ENCODE data around the gene PGAP1. TPM values are rescaled to one million over a fixed set of nuclear protein-coding genes. Genes with fewer than 3 reads are reported as not detected.
A peak's percentile ranks its signal among the peaks of the same experiment; 100 is the strongest.

Gene PGAP1
- total and polyA plus RNA-seq, 2 of the 8 experiments (the other 6 are each of a cell fraction or from before 2014, with no cell fraction given) = 8.3 to 24.1 TPM

DNA sequence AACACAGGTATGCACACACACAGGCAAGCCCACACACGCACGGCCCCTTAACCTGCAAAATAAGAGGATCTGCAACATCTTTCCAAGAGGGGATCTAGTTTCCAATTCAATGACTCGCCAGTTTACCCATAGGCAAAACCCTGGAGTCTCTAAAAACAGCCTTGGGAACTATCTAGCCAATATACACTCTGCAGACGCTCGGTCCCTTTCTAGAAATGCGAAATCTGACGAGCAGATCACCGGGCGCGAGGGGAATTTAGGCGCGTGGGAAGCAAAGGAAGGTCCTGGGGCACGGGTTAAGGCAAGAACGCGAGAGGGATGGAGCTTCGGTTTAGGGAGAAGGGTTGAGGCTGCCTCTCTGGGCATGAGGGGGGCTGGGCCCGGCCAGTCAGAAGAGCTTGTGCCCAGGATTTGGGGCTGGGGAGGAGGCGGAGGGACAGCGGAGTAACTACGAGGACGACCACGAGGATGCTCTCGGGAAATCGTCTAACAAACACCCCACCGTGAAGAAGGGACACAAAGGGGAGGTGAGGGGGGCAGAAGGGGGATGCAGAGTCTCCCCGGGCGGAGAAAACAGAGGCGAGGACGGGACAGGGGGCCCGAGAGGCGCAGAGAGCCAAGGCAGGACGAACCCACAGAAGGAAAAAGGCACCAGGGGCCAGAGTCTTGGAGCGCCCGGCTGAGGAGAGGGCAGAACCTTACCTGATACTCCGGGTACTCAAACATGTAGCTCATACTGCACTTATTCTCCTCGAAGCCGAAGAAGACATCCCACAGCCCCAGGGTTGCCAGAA, 542 bp downstream of the PGAP1 start (continued):
- TF ChIP-seq SAP30 (IDR thresholded peaks at IDR 0.05; ENCODE audit: insufficient read depth, insufficient replicate concordance, low read length) (no peak), BACH1 (IDR thresholded peaks at IDR 0.05; ENCODE audit: low read length) (peak; percentile 56; the same call in 1 of the 2 replicates), CHD1 (IDR thresholded peaks at IDR 0.05; ENCODE audit: low read depth, low read length) (no peak), SIX5 (IDR thresholded peaks at IDR 0.05; ENCODE audit: low read depth, low read length) (no peak), GTF2F1 (IDR thresholded peaks at IDR 0.05; ENCODE audit: borderline replicate concordance, low read depth, low read length) (no peak), MAFK (IDR thresholded peaks at IDR 0.05; ENCODE audit: low read depth, low read length) (no peak), KDM4A (IDR thresholded peaks at IDR 0.05; ENCODE audit: low read depth, low read length, severe bottlenecking) (peak; percentile 47), ASH2L (IDR thresholded peaks at IDR 0.05; ENCODE audit: low read length) (peak; percentile 90)
- TF ChIP-seq, protein P1, sequence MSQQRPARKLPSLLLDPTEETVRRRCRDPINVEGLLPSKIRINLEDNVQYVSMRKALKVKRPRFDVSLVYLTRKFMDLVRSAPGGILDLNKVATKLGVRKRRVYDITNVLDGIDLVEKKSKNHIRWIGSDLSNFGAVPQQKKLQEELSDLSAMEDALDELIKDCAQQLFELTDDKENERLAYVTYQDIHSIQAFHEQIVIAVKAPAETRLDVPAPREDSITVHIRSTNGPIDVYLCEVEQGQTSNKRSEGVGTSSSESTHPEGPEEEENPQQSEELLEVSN (IDR thresholded peaks at IDR 0.05) = 0 out of 2 replicates have a peak, but pooled peaks have one; percentile 19

All from H1 (cell line).